IMR-90 (cell line): ENCODE results near the gene ADAMTS8. TPM values are rescaled to one million over a fixed set of nuclear protein-coding genes. Genes with fewer than 3 reads are reported as not detected.

Experiments
- ATAC-seq: fragments of 200-7000 bp; cut with Tn5 transposase; 2 replicates; pipeline ENCODE4 v1.9.1; 2020; ENCODE audit warnings: low read depth, mild to moderate bottlenecking, moderate library complexity
- BruUV-seq: library from RNA; stranded (reverse); fragments of 400-500 nt; replicated peaks from 2 replicates; lab custom pipeline; 2021; lab: Mats Ljungman, UMichigan
- CTCF ChIA-PET: fragments of 300-600 bp; formaldehyde crosslinking; extraction: SDS; loops from one replicate; lab custom pipeline; 2021; ENCODE audit warnings: antibody characterized with exemption; lab: Yijun Ruan, JAX
- POLR2A ChIA-PET: fragments of 300-600 bp; sonication (Branson Sonifier 250); formaldehyde crosslinking; loops from one replicate; lab custom pipeline; 2022; ENCODE audit warnings: antibody characterized with exemption; ENCODE audit not compliant: unreplicated experiment; lab: Charles Lee
- DNase-seq: peaks from one replicate; pipeline ENCODE4 v3.0.0; 2013
- H2AFZ ChIP-seq: replicated peaks from 2 replicates; pipeline ENCODE3; 2013; ENCODE audit warnings: low read length, mild to moderate bottlenecking; ENCODE audit not compliant: poor library complexity
- H2AK5ac ChIP-seq: 2 replicates; pipeline ENCODE4 v1.6.1; 2013; ENCODE audit warnings: low read depth, low read length, inconsistent platforms
- H2AK9ac ChIP-seq: replicated peaks from 2 replicates; pipeline ENCODE3; 2013; ENCODE audit warnings: mild to moderate bottlenecking, low read depth, low read length, moderate library complexity; ENCODE audit not compliant: poor library complexity
- H2BK120ac ChIP-seq: 2 replicates; pipeline ENCODE4 v1.6.1; 2013; ENCODE audit warnings: low read depth, low read length, inconsistent platforms
- H2BK15ac ChIP-seq: 3 replicates; pipeline ENCODE4 v1.6.1; 2013; ENCODE audit warnings: low read depth, low read length, inconsistent platforms
- H2BK20ac ChIP-seq: 2 replicates; pipeline ENCODE4 v1.6.1; 2013; ENCODE audit warnings: low read depth, mild to moderate bottlenecking, inconsistent platforms, low read length, moderate library complexity
- H2BK5ac ChIP-seq: 2 replicates; pipeline ENCODE4 v1.6.1; 2013; ENCODE audit warnings: mild to moderate bottlenecking, low read depth, low read length, inconsistent platforms; ENCODE audit not compliant: poor library complexity, severe bottlenecking
- H3K14ac ChIP-seq: replicated peaks from 2 replicates; pipeline ENCODE4 v1.6.1; 2013; ENCODE audit warnings: low read depth, low read length, inconsistent platforms
- H3K18ac ChIP-seq: 2 replicates; pipeline ENCODE4 v1.6.1; 2013; ENCODE audit warnings: low read depth, low read length, control low read depth
- H3K23ac ChIP-seq: 2 replicates; pipeline ENCODE4 v1.6.1; 2013; ENCODE audit warnings: low read depth, low read length, inconsistent platforms
- H3K27ac ChIP-seq: 2 replicates; pipeline ENCODE4 v1.5.1; 2013; ENCODE audit warnings: mild to moderate bottlenecking, control low read depth, low read length; ENCODE audit not compliant: insufficient read depth
- H3K27me3 ChIP-seq: 2 replicates; pipeline ENCODE4 v1.6.1; 2013; ENCODE audit warnings: low read length; ENCODE audit not compliant: control insufficient read depth, insufficient read depth
- H3K36me3 ChIP-seq: 2 replicates; pipeline ENCODE4 v1.6.1; 2013; ENCODE audit warnings: low read length, mixed read lengths; ENCODE audit not compliant: control insufficient read depth, insufficient read depth
- H3K4ac ChIP-seq: 2 replicates; pipeline ENCODE4 v1.6.1; 2013; ENCODE audit warnings: low read depth, low read length, inconsistent platforms
- H3K4me1 ChIP-seq: 2 replicates; pipeline ENCODE4 v1.6.1; 2013; ENCODE audit warnings: low read length, mixed read lengths; ENCODE audit not compliant: control insufficient read depth, insufficient read depth
- H3K4me2 ChIP-seq: 2 replicates; pipeline ENCODE4 v1.6.1; 2013; ENCODE audit warnings: low read depth, mild to moderate bottlenecking, control low read depth, low read length, moderate library complexity
- H3K4me3 ChIP-seq: 2 replicates; pipeline ENCODE4 v1.5.1; 2013; ENCODE audit warnings: low read depth, mild to moderate bottlenecking, control low read depth, low read length, moderate library complexity; ENCODE audit not compliant: insufficient read depth
- H3K56ac ChIP-seq: 2 replicates; pipeline ENCODE4 v1.6.1; 2013; ENCODE audit warnings: low read length, inconsistent platforms; ENCODE audit not compliant: insufficient read depth; ENCODE audit errors: extremely low read depth
- H3K79me1 ChIP-seq, 2 experiments: 2 replicates each; pipeline ENCODE4 v1.6.1; 2013; ENCODE audit warnings: low read length in 2 of 2, inconsistent platforms in 1 of 2, low read depth in 1 of 2
- H3K9ac ChIP-seq: 2 replicates; pipeline ENCODE4 v1.6.1; 2013; ENCODE audit warnings: low read depth, low read length, control low read depth
- H3K9me1 ChIP-seq: 2 replicates; pipeline ENCODE4 v1.6.1; 2013; ENCODE audit warnings: low read length, inconsistent platforms; ENCODE audit not compliant: insufficient read depth
- H3K9me3 ChIP-seq: 2 replicates; pipeline ENCODE4 v1.6.1; 2013; ENCODE audit warnings: low read length; ENCODE audit not compliant: control insufficient read depth, insufficient read depth
- H4K20me1 ChIP-seq: 2 replicates; pipeline ENCODE4 v1.6.1; 2013; ENCODE audit warnings: low read length, inconsistent platforms; ENCODE audit not compliant: insufficient read depth
- H4K5ac ChIP-seq: 2 replicates; pipeline ENCODE4 v1.6.1; 2013; ENCODE audit warnings: mild to moderate bottlenecking, low read depth, low read length, control low read depth
- H4K8ac ChIP-seq, 2 experiments: 2 replicates each; pipeline ENCODE4 v1.6.1; 2013; ENCODE audit warnings: low read depth in 2 of 2, low read length in 2 of 2, control low read depth in 1 of 2, inconsistent platforms in 1 of 2
- H4K91ac ChIP-seq: 2 replicates; pipeline ENCODE4 v1.6.1; 2013; ENCODE audit warnings: low read depth, low read length, inconsistent platforms; ENCODE audit not compliant: insufficient read depth
- CEBPB ChIP-seq: IDR thresholded peaks from 2 replicates; pipeline ENCODE4 v1.6.1; 2012; ENCODE audit warnings: low read depth, low read length, improper control_type of control experiment
- CHD1 ChIP-seq: IDR thresholded peaks from 2 replicates; pipeline ENCODE4 v1.6.1; 2012; ENCODE audit warnings: low read depth, low read length, improper control_type of control experiment
- ELK1 ChIP-seq: fragments of 150-350 bp; IDR thresholded peaks from 2 replicates; pipeline ENCODE4 v1.6.1; 2016; ENCODE audit warnings: low read depth, mild to moderate bottlenecking, low read length, moderate library complexity, borderline replicate concordance
- FOS ChIP-seq: fragments of 150-350 bp; IDR thresholded peaks from 2 replicates; pipeline ENCODE4 v1.6.1; 2016; ENCODE audit warnings: low read depth, low read length
- MAFK ChIP-seq: IDR thresholded peaks from 2 replicates; pipeline ENCODE4 v1.6.1; 2012; ENCODE audit warnings: low read depth, low read length, improper control_type of control experiment
- MAZ ChIP-seq: IDR thresholded peaks from 2 replicates; pipeline ENCODE4 v1.6.1; 2012; ENCODE audit warnings: low read depth, mild to moderate bottlenecking, low read length, improper control_type of control experiment, moderate library complexity, borderline replicate concordance
- MXI1 ChIP-seq: IDR thresholded peaks from 2 replicates; pipeline ENCODE4 v1.6.1; 2012; ENCODE audit warnings: low read depth, mild to moderate bottlenecking, low read length, moderate library complexity, borderline replicate concordance
- NFE2L2 ChIP-seq: fragments of 150-350 bp; IDR thresholded peaks from 2 replicates; pipeline ENCODE4 v1.6.1; 2016; ENCODE audit warnings: low read depth, mild to moderate bottlenecking, low read length
- RAD21 ChIP-seq: IDR thresholded peaks from 2 replicates; pipeline ENCODE4 v1.6.1; 2012; ENCODE audit warnings: low read length, improper control_type of control experiment
- SMC3 ChIP-seq: fragments of 150-350 bp; IDR thresholded peaks from 2 replicates; pipeline ENCODE4 v1.6.1; 2016; ENCODE audit warnings: low read depth, mild to moderate bottlenecking, antibody characterized with exemption, low read length, moderate library complexity
- WGBS, 2 experiments: methylation state at CpG; one replicate each; pipeline versions ENCODE4 v1.1.5 to v1.1.7; 2013; ENCODE audit warnings: missing lambda C conversion rate in 2 of 2; ENCODE audit not compliant: insufficient read length in 1 of 2; ENCODE audit errors: extremely low coverage in 2 of 2; 5-methylcytosine and 5-hydroxymethylcytosine counted together
- dilution Hi-C: fragments of 300-500 bp; cut with HindIII; formaldehyde crosslinking; loops from one replicate; pipeline ENCODE4 v1.14.3; 2018; ENCODE audit warnings: low sequenced_read_pairs; ENCODE audit not compliant: unreplicated experiment
- in situ Hi-C: fragments of 300-500 bp; cut with MboI; formaldehyde crosslinking; loops from 3 replicates; pipeline ENCODE4 v1.14.3; 2019; ENCODE audit warnings: low sequenced_read_pairs, inconsistent platforms, mixed read lengths
- intact Hi-C: fragments of 100-400 bp; cut with micrococcal nuclease; formaldehyde crosslinking; loops from 2 replicates; pipeline ENCODE4 v1.10.0; 2022
- polyA plus RNA-seq, 3 experiments: library from polyadenylated mRNA; depleted of rRNA; stranded (reverse); fragments of >200 nt; gene quantifications; 2 replicates each; pipeline ENCODE4 v1.2.3, GENCODE V29; 2012; ENCODE audit warnings: low replicate concordance in 1 of 3
- total RNA-seq: library from RNA; depleted of rRNA; stranded (reverse); fragments of >200 nt; gene quantifications from 2 replicates; pipeline ENCODE4 v1.2.3, GENCODE V29; 2012
- TF ChIP-seq, protein P1 (sequence below): conservative IDR thresholded peaks from 2 replicates; pipeline ENCODE4 v1.5.1; 2012; ENCODE audit warnings: mild to moderate bottlenecking, low read depth, low read length, improper control_type of control experiment

Gene ADAMTS8
- total and polyA plus RNA-seq, 2 of the 4 experiments (the other 2 are of a cell fraction) = under 0.01 to 0.60 TPM

DNA sequence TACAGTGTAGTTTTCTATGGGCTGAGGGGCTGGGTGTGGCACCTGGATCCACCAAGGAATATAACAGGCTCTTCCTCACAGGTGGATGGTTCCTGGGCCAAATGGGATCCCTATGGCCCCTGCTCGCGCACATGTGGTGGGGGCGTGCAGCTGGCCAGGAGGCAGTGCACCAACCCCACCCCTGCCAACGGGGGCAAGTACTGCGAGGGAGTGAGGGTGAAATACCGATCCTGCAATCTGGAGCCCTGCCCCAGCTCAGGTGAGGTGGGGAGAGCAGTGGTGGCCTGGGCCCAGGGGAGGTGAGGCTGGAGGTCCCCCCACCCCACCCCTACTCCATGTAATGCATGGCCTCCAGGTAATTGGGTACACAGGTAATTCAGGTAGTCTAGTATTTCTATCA is 40.8 kb upstream of the ADAMTS8 start:
- Histone ChIP-seq H3K56ac (no peak overlapping the region), H2AK5ac (no peak overlapping the region), H3K36me3 (peaks cover 78% of the 10 kb centered on the region), H3K27ac (no peak overlapping the region), H3K79me1 (no peaks in the 10 kb centered on the region), H2BK5ac (no peak overlapping the region), H3K9me3 (no peaks in the 10 kb centered on the region), H2BK120ac (no peak overlapping the region), H3K18ac (no peak overlapping the region), H3K9me1 (no peaks in the 10 kb centered on the region), H3K9ac (no peak overlapping the region), H2AFZ (no peak overlapping the region), H3K27me3 (no peaks in the 10 kb centered on the region), H4K20me1 (no peaks in the 10 kb centered on the region), H3K4me3 (no peak overlapping the region), H3K4me1 (no peaks in the 10 kb centered on the region), H2BK20ac (no peak overlapping the region), H3K4ac (no peak overlapping the region), H2AK9ac (no peak overlapping the region), H3K14ac (no peak overlapping the region), H4K91ac (no peak overlapping the region), H4K5ac (no peak overlapping the region), H3K23ac (no peak overlapping the region), H4K8ac (no peak overlapping the region), H3K4me2 (no peak overlapping the region), H2BK15ac (no peak overlapping the region)
- ChIA-PET POLR2A (no interaction called here), CTCF (no interaction called here)
- intact Hi-C loops (no loop called here), in situ Hi-C loops (no loop called here), dilution Hi-C loops (no loop called here)
- ATAC-seq = no peak
- TF ChIP-seq RAD21 (no peak), MAFK (no peak), MAZ (no peak), CEBPB (no peak), SMC3 (no peak), FOS (no peak), CHD1 (no peak), MXI1 (no peak), NFE2L2 (no peak), ELK1 (no peak)
- TF ChIP-seq, protein P1, sequence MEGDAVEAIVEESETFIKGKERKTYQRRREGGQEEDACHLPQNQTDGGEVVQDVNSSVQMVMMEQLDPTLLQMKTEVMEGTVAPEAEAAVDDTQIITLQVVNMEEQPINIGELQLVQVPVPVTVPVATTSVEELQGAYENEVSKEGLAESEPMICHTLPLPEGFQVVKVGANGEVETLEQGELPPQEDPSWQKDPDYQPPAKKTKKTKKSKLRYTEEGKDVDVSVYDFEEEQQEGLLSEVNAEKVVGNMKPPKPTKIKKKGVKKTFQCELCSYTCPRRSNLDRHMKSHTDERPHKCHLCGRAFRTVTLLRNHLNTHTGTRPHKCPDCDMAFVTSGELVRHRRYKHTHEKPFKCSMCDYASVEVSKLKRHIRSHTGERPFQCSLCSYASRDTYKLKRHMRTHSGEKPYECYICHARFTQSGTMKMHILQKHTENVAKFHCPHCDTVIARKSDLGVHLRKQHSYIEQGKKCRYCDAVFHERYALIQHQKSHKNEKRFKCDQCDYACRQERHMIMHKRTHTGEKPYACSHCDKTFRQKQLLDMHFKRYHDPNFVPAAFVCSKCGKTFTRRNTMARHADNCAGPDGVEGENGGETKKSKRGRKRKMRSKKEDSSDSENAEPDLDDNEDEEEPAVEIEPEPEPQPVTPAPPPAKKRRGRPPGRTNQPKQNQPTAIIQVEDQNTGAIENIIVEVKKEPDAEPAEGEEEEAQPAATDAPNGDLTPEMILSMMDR = no peak
- no CpG with 5 or more reads among the region's 6 CpGs for WGBS, 2 experiments
- no TSS peak for BruUV-seq
- DNase-seq = no peak
